Skeletal muscle satellite cell (primary cell): ENCODE data around the gene DDX6.
"Not testable (repeated sequence)": the region's sequence is repeated elsewhere in the genome, so short reads cannot be mapped to it uniquely, and the experiment has no call there.

Experiments
- H3K27me3 ChIP-seq: 2 replicates; pipeline ENCODE4 v1.7.0; 2013; ENCODE audit warnings: low read length; ENCODE audit not compliant: control insufficient read depth, insufficient read depth
- H3K36me3 ChIP-seq: 2 replicates; pipeline ENCODE4 v1.7.0; 2013; ENCODE audit warnings: mild to moderate bottlenecking, control low read depth, low read length; ENCODE audit not compliant: insufficient read depth
- H3K4me1 ChIP-seq: 2 replicates; pipeline ENCODE4 v1.7.0; 2013; ENCODE audit warnings: low read length; ENCODE audit not compliant: control insufficient read depth, insufficient read depth
- H3K4me2 ChIP-seq: 2 replicates; pipeline ENCODE4 v1.7.0; 2013; ENCODE audit warnings: mild to moderate bottlenecking, low read length
- H3K4me3 ChIP-seq: 2 replicates; pipeline ENCODE4 v1.7.0; 2013; ENCODE audit warnings: low read length
- H3K9ac ChIP-seq: 2 replicates; pipeline ENCODE4 v1.7.0; 2013; ENCODE audit warnings: mild to moderate bottlenecking, low read depth, low read length, moderate library complexity
- H3K9me3 ChIP-seq: replicated peaks from 2 replicates; pipeline ENCODE4 v1.7.0; 2013; ENCODE audit warnings: mild to moderate bottlenecking, control low read depth, low read length

DDX6 gene

DNA sequence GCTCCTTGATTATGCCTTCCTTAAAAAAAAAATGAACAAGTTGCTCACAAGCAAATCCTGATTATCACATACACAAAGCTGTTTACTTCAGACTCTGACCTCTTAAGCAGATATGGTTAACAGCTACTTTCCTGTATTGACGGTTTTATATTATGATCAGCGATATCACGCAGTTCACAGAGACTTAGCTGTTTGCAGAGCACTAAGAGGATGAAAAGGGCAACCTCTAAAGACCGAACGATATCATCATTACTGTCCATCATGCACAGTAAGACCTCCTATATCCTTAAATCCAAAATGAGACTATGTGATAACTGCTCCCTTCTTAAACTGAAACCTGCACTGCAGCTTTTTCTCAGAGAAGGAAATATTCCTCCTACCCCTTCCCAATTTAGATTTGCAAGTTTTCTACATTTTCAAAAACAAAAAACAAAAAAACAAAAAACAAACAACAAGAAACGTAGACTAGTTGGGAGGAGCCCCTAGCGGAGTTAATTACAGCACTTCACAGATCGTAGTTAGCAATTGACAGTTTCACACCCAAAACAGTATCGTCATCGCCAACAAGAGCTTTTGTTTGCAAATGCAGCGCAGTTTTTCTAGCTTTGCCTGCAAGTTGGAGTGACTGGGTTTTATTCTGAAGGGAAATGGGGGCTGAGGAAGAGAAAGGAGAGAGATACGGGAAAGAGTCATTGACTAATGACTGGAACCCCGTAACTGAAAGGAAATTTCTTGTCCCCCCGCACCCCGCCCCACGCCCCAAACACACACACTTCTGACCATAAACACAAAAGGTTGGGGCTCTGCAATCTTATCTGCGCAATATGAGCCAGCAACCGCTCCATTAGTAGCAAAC lies 1.2 kb downstream of the DDX6 start:
- Histone ChIP-seq H3K4me1 (peaks cover 27% of the 10 kb centered on the region), H3K27me3 (no peaks in the 10 kb centered on the region), H3K9me3 (no peaks in the 10 kb centered on the region), H3K9ac (peak overlapping the region; percentile 99), H3K4me2 (peak overlapping the region; percentile 91), H3K4me3 (peak overlapping the region; percentile 85), H3K36me3 (peaks cover 13% of the 10 kb centered on the region)

DNA sequence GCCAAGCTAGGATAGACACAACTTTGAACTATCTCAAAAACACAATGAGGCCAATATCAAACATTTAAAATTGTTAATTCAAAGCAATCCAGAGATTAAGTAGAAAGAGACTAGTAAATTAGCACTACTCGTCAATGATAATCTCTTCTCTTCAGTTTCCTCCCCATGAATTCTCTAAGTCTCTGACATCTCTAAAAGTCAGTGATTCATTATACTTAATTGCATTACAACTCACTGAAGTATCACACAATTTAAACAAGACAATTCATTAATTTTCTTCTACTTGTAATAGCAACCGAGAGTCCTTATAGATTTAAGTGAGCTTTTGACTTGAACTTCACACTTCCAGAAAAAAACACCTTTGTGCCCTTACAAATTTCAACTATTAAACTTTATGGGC lies 4.3 kb downstream of the DDX6 start:
- Histone ChIP-seq H3K9ac (no peak overlapping the region), H3K4me2 (peak overlapping the region; percentile 41), H3K4me3 (no peak overlapping the region), H3K27me3 (no peaks in the 10 kb centered on the region), H3K4me1 (peaks cover 16% of the 10 kb centered on the region), H3K36me3 (peaks cover 34% of the 10 kb centered on the region), H3K9me3 (no peaks in the 10 kb centered on the region)

DNA sequence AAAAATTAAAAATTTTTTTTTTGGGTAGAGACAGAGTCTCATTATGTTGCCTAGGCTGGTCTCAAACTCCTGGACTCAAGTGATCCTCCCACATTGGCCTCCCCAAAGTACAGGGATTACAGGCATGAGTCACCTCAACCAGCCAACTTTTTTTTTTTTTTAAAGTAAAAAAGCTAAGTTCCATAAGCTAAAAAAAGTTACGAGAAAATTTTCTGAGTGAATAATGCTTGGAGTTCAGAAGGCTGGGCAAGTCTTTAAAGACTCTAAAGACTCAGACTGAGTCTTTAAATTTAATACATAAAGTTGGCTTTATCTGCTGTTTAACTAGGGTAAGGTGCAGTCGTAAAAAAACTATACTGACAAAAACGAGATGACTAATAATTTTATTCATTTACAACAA lies 5.6 kb downstream of the DDX6 start:
- Histone ChIP-seq H3K36me3 (peaks cover 43% of the 10 kb centered on the region), H3K4me2 (peak overlapping the region; percentile 5), H3K4me3 (no peak overlapping the region), H3K9me3 (no peaks in the 10 kb centered on the region), H3K27me3 (no peaks in the 10 kb centered on the region), H3K9ac (no peak overlapping the region), H3K4me1 (peaks cover 16% of the 10 kb centered on the region)

DNA sequence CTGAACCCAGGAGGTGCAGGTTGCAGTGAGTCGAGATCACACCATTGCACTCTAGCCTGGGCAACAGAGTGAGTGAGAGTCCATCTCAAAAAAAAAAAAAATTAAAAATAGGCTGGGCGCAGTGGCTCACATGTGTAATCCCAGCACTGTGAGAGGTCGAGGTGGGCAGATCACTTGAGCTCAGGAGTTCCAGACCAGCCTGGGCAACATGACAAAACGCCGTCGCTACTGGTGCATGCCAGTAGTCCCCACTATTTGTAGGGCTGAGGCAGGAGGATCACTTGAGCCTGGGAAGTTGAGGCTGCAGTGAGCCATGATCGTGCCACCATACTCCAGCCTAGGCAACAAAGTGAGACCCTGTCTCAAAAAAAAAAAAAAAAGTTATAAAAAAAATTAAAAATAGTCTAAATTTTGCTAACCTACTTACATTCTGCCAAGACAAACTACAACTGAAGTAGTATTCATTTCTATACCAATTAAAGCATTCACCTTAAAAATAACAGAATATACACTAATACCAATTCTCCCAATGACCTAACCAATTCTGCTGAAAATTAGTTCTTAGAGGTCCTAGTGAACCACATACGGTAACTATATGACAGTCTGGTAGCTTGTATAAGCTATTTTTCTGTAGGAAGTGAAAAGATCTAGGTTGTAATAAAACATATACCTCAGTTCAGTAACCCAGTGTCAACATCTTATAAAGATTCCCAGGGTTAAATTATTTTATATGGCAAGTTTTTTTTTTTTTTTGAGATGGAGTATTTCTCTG lies 7.1 kb downstream of the DDX6 start:
- peaks cover 16% of the 10 kb centered on the region for H3K4me1 ChIP-seq
- H3K9me3 ChIP-seq, result no peaks in the 10 kb centered on the region
- peaks cover 56% of the 10 kb centered on the region for H3K36me3 ChIP-seq
- no peak overlapping the region for H3K4me3 ChIP-seq
- H3K27me3 ChIP-seq, result no peaks in the 10 kb centered on the region
- no peak overlapping the region for H3K9ac ChIP-seq
- no peak overlapping the region for H3K4me2 ChIP-seq

DNA sequence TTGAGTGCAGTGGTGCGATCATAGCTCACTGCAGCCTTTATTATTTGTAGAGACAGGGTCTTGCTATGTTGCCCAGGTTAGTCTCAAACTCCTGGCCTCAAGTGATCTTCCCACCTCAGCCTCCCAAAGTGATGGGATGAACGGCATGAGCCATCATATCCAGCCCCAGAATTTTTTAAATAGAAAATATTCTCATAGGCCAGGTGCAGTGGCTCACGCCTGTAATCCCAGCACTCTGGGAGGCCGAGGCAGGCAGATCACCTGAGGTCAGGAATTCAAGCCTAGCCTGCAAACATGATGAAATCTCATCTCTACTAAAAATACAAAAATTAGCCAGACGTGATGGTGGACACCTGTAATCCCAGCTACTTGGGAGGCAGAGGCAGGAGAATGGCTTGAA lies 7.6 kb downstream of the DDX6 start:
- not testable (repeated sequence) for H3K9ac ChIP-seq, H3K4me3 ChIP-seq, H3K4me2 ChIP-seq, H3K9me3 ChIP-seq, H3K27me3 ChIP-seq
- H3K4me1 ChIP-seq, result peaks cover 13% of the 10 kb centered on the region
- H3K36me3 ChIP-seq, result peaks cover 62% of the 10 kb centered on the region

DNA sequence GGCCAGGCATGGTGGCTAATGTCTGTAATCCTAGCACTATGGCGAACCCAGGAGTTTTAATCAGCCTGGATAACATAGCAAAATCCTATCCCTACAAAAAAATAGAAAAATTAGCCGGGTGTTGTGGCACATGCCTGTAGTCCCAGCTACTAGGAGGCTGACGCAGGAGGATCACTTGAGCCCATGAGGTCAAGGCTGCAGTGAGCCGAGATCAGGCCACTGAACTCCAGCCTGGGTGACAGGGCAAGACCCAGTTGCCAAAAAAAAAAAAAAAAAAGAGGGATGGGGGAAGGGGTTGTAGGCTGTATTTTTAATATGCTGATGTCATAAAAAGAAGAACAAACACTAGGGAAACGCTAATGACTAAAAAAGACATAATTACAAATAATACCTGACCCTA lies 12.1 kb downstream of the DDX6 start:
- H3K27me3 ChIP-seq, result no peaks in the 10 kb centered on the region
- peaks cover 81% of the 10 kb centered on the region for H3K36me3 ChIP-seq
- H3K4me2 ChIP-seq, result no peak overlapping the region
- H3K4me1 ChIP-seq, result no peaks in the 10 kb centered on the region
- no peaks in the 10 kb centered on the region for H3K9me3 ChIP-seq
- H3K4me3 ChIP-seq, result no peak overlapping the region
- H3K9ac ChIP-seq, result no peak overlapping the region

DNA sequence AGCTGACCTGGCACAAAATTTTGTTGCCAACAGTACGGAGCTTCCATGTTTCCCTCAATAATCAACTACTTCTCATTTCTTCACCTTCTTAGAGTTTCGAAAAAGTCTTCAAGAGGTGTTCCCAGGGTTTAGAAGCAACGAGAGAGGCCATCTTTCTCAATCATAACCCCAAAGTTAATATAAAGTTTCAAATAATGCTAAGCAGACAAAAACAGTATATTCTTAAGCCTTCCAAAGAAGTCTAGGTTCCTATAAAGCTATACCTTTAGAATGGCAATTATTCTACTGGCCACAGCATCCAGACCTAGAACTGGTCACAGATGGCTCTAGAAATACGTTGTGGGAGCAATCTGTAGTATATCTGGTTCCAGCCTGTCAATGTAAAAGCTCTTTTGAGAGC lies 16.9 kb downstream of the DDX6 start:
- H3K4me3 ChIP-seq, result no peak overlapping the region
- no peaks in the 10 kb centered on the region for H3K27me3 ChIP-seq
- H3K36me3 ChIP-seq, result peaks cover 64% of the 10 kb centered on the region
- no peaks in the 10 kb centered on the region for H3K9me3 ChIP-seq
- H3K9ac ChIP-seq, result no peak overlapping the region
- no peak overlapping the region for H3K4me2 ChIP-seq
- peaks cover 25% of the 10 kb centered on the region for H3K4me1 ChIP-seq

DNA sequence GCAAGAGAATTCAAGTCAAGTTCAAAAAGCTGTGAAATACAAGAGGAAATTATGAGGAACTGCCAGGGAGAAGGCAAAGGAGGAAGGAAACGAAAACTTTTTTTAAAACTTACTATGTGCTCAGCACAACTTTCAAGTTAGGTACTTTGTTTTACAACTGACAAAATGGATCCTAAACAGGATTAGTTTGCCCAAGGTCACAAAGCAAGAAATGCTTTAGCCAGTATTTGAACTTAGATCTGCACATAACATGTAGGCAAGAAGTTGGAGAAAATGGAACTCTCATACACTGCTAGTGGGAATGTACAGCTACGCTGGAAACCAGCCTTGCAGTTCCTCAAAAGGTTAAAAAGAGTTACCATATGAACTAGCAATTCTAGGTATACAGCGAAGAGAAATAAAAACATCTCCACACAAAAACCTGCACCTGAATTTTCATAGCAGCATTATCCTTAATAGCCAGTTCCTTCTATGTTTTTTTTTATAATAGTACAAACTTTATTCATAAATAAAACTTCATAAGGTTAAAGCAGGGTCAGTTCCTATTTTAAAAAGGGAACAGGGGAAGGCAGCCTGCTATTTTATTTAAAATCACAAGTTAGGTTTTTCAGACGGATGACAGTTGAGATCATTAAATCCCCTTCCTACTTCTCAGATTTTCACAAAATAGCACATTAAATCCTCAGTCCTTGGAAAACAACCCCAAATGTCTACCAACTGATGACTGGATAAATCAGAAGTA lies 19.2 kb downstream of the DDX6 start:
- H3K27me3 ChIP-seq, result no peaks in the 10 kb centered on the region
- H3K9ac ChIP-seq, result no peak overlapping the region
- H3K4me1 ChIP-seq, result peaks cover 35% of the 10 kb centered on the region
- H3K36me3 ChIP-seq, result peaks cover 58% of the 10 kb centered on the region
- no peak overlapping the region for H3K4me3 ChIP-seq
- no peaks in the 10 kb centered on the region for H3K9me3 ChIP-seq
- no peak overlapping the region for H3K4me2 ChIP-seq

DNA sequence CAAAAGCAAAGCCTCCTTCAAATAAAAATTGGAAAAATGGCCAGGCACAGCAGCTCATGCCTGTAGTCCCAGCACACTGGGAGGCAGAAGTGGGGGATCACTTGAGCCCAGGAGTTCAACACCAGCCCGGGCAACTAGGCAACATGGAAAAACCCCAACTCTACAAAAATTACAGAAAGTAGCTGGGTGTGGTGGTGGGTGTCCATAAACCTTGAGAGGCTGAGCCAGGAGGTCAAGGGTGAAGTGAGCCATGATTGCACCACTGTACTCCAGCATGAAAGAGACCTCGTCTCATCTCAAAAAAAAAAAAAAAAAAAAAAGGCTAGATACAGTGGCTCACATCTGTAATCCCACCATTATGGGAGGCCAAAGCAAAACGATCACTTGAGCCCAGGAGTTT lies 22.3 kb downstream of the DDX6 start:
- peaks cover 35% of the 10 kb centered on the region for H3K4me1 ChIP-seq
- H3K27me3 ChIP-seq, result no peaks in the 10 kb centered on the region
- no peaks in the 10 kb centered on the region for H3K9me3 ChIP-seq
- H3K4me2 ChIP-seq, result no peak overlapping the region
- H3K4me3 ChIP-seq, result no peak overlapping the region
- peaks cover 51% of the 10 kb centered on the region for H3K36me3 ChIP-seq
- no peak overlapping the region for H3K9ac ChIP-seq

DNA sequence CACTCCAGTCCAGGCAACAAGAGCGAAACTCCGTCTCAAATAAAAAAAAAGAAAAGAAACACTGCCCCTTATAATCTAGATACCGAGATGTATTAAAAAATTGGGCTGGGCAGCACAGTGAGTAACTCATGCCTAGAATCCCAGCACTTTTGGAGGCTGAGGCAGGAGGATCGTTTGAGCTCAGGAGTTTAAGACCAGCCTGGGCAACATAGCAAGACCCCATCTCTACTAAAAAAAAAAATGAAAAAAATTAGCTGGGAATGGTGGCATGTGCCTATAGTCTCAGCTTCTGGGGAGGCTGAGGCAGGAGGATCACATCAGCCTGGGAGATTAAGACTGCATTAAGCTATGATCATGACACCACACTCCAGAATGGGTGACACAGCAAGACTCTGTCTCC lies 24.9 kb downstream of the DDX6 start:
- H3K36me3 ChIP-seq, result peaks cover 53% of the 10 kb centered on the region

DNA sequence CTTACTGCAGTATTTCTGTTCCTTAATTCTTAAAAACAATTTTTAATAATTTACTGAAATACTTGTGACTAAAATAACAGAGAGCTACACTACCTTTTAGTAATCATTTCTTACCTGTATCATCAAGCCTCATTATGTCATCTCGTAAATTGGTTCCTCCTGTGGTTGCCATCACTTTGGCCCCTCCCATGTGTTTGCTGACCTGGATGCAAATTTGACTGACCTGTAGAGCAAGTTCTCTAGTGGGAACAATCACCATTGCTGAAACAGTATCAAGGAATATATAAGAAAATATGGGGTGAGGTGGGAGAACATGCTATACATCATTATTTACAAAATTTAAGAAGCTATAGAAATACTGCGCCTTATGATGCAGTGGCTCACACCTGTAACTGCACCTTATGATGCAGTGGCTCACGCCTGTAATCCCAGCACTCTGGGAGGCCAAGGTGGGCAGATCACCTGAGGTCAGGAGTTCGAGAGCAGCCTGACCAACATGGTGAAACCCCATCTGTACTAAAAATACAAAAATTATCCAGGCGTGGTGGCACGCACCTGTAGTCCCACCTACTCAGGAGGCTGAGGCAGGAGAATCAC lies 25.8 kb downstream of the DDX6 start:
- H3K4me3 ChIP-seq, H3K27me3 ChIP-seq, H3K4me2 ChIP-seq, H3K9me3 ChIP-seq, H3K9ac ChIP-seq: not testable (repeated sequence)
- Histone ChIP-seq H3K4me1 (peaks cover 16% of the 10 kb centered on the region), H3K36me3 (peaks cover 54% of the 10 kb centered on the region)

More for the DNA sequence above, 24.9 kb downstream of the DDX6 start:
- H3K9ac ChIP-seq, result no peak overlapping the region
- no peak overlapping the region for H3K4me3 ChIP-seq
- H3K9me3 ChIP-seq, result no peaks in the 10 kb centered on the region
- no peaks in the 10 kb centered on the region for H3K27me3 ChIP-seq
- H3K4me1 ChIP-seq, result peaks cover 25% of the 10 kb centered on the region
- no peak overlapping the region for H3K4me2 ChIP-seq
